Measurements from ENCODE around the gene BEND2. TPM values are rescaled to one million over a fixed set of nuclear protein-coding genes. Genes with fewer than 3 reads are reported as not detected.

The BEND2 gene
- total RNA-seq, 1 experiment from 2014 or later, result not detected

GRCh38 chrX:18146009-18146408 is 74.7 kb downstream of the BEND2 start:
- intact Hi-C loops (cut with micrococcal nuclease; ENCODE audit: unreplicated experiment), result no loop called here
- no peak overlapping the region for H3K4me3 ChIP-seq
- H3K9me2 ChIP-seq (ENCODE audit: insufficient read depth), result no peaks in the 10 kb centered on the region
- no peaks in the 10 kb centered on the region for H3K79me2 ChIP-seq (ENCODE audit: low read depth)
- H3F3A ChIP-seq (ENCODE audit: insufficient read depth, low read depth), result no peaks in the 10 kb centered on the region
- no peaks in the 10 kb centered on the region for H4K20me1 ChIP-seq (ENCODE audit: insufficient read depth)
- no peaks in the 10 kb centered on the region for H3K9me3 ChIP-seq (ENCODE audit: insufficient read depth, low read depth)
- H3K27me3 ChIP-seq (ENCODE audit: insufficient read depth, low read depth), result no peaks in the 10 kb centered on the region
- no peak overlapping the region for H3K27ac ChIP-seq
- no peaks in the 10 kb centered on the region for H3K36me3 ChIP-seq (ENCODE audit: low read depth)
- BruUV-seq (replicated peaks), result no TSS peak
- no peak overlapping the region for H2AFZ ChIP-seq
- H3K4me1 ChIP-seq (replicated peaks; ENCODE audit: insufficient read depth), result no peaks in the 10 kb centered on the region
- CTCF ChIA-PET, result no interaction called here
- no peak overlapping the region for H3K4me2 ChIP-seq
- POLR2A ChIA-PET (ENCODE audit: unreplicated experiment), result no interaction called here
- TF ChIP-seq EZH2 (IDR thresholded peaks at IDR 0.05; ENCODE audit: low read depth) (no peak), CTCF (conservative IDR thresholded peaks at IDR 0.05) (no peak)
- no peak for DNase-seq

- Histone ChIP-seq H3K9me2 (ENCODE audit: insufficient read depth) (no peaks in the 10 kb centered on the region), H3K4me2 (no peak overlapping the region), H3K79me2 (ENCODE audit: low read depth) (no peaks in the 10 kb centered on the region), H3K27ac (no peak overlapping the region), H4K20me1 (ENCODE audit: insufficient read depth) (no peaks in the 10 kb centered on the region), H3K27me3 (ENCODE audit: insufficient read depth, low read depth) (0 out of 2 replicates have a peak, but pooled peaks cover 4% of the 10 kb centered on the region), H3K9me3 (ENCODE audit: insufficient read depth, low read depth) (no peaks in the 10 kb centered on the region), H2AFZ (no peak overlapping the region), H3F3A (ENCODE audit: insufficient read depth, low read depth) (no peaks in the 10 kb centered on the region), H3K36me3 (ENCODE audit: low read depth) (no peaks in the 10 kb centered on the region), H3K4me3 (no peak overlapping the region), H3K4me1 (replicated peaks; ENCODE audit: insufficient read depth) (no peaks in the 10 kb centered on the region)
- BruUV-seq (replicated peaks), result no TSS peak
- TF ChIP-seq CTCF (conservative IDR thresholded peaks at IDR 0.05) (no peak), EZH2 (IDR thresholded peaks at IDR 0.05; ENCODE audit: low read depth) (no peak)
- intact Hi-C loops (cut with micrococcal nuclease; ENCODE audit: unreplicated experiment), result no loop called here
- CTCF ChIA-PET, result no interaction called here
- no peak for DNase-seq
- POLR2A ChIA-PET (ENCODE audit: unreplicated experiment), result no interaction called here
These were observed 83.9 kb downstream of the BEND2 start for GRCh38 chrX:18136816-18137215.

DNA sequence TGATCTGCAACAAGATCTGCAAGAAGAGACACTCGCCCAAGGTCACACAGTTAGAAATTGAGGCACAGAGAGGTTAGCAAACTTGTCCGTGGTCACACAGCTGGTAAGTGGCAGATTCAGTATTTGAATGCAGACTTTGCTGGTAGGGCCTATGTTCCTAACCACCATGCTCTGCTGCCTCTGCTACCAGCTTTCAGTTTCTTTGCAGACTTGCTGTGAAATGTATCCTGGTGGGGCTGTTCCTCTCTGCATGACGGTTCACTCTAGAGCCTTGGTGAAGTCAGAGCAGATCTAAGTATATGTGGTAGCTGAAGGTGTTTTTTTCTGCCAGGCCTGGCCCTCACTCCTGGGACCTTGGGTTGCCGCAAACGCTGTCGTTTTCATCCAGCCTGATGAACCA is 87.1 kb downstream of the BEND2 start:
- no peaks in the 10 kb centered on the region for H3F3A ChIP-seq (ENCODE audit: insufficient read depth, low read depth)
- no peaks in the 10 kb centered on the region for H3K9me3 ChIP-seq (ENCODE audit: insufficient read depth, low read depth)
- H4K20me1 ChIP-seq (ENCODE audit: insufficient read depth), result no peaks in the 10 kb centered on the region
- 0 out of 2 replicates have a peak, but pooled peaks cover 7% of the 10 kb centered on the region for H3K27me3 ChIP-seq (ENCODE audit: insufficient read depth, low read depth)
- no peaks in the 10 kb centered on the region for H3K79me2 ChIP-seq (ENCODE audit: low read depth)
- DNase-seq, result no peak
- intact Hi-C loops (cut with micrococcal nuclease; ENCODE audit: unreplicated experiment), result no loop called here
- no peaks in the 10 kb centered on the region for H3K36me3 ChIP-seq (ENCODE audit: low read depth)
- ChIA-PET POLR2A (ENCODE audit: unreplicated experiment) (no interaction called here), CTCF (no interaction called here)
- H3K27ac ChIP-seq, result no peak overlapping the region
- no peak overlapping the region for H3K4me2 ChIP-seq
- no peaks in the 10 kb centered on the region for H3K4me1 ChIP-seq (replicated peaks; ENCODE audit: insufficient read depth)
- TF ChIP-seq CTCF (conservative IDR thresholded peaks at IDR 0.05), result no peak
- no peak for TF ChIP-seq EZH2 (IDR thresholded peaks at IDR 0.05; ENCODE audit: low read depth)
- H2AFZ ChIP-seq, result no peak overlapping the region
- no peaks in the 10 kb centered on the region for H3K9me2 ChIP-seq (ENCODE audit: insufficient read depth)
- no peak overlapping the region for H3K4me3 ChIP-seq
- no TSS peak for BruUV-seq (replicated peaks)

Data from PC-9 (cell line).